Measurements from ENCODE around the gene RASA2.
"Not testable (repeated sequence)": the region's sequence is repeated elsewhere in the genome, so short reads cannot be mapped to it uniquely, and the experiment has no call there.

DNA sequence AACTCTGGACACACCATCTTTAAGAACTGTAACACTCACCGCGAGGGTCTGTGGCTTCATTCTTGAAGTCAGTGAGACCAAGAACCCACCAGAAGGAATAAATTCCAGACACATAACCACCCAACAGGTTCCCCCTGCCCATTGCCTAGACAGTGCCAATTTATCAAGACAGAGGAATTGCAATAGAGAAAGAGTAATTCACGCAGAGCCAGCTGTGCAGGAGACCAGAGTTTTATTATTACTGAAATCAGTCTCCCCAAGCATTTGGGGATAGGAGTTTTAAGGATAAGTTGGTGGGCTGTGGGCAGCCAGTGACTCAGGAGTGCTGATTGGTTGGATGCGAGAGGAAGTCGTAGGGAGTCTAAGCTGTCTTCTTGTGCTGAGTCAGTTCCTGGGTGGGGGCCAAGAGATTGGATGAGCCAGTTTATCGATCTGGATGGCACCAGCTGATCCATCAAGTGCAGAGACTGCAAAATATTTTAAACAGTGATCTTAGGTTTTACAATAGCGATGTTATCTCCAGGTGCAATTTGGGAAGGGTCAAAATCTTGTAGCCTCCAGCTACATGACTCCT lies 142.1 kb downstream of the RASA2 start:
- TF ChIP-seq POLR2A (IDR thresholded peaks at IDR 0.05); CTCF (IDR thresholded peaks at IDR 0.05); POLR2AphosphoS5 (IDR thresholded peaks at IDR 0.05); EP300 (IDR thresholded peaks at IDR 0.05; ENCODE audit: low read depth): not testable (repeated sequence)

All from transverse colon (tissue), 4 donors.